Osteoblast (primary cell): Measurements from ENCODE around the gene ATRN. TPM values are rescaled to one million over a fixed set of nuclear protein-coding genes. Genes with fewer than 3 reads are reported as not detected.

Experiments used
- DNase-seq: peaks from one replicate; pipeline ENCODE4 v3.0.0; 2011; ENCODE audit warnings: low spot score, mixed read lengths; ENCODE audit not compliant: insufficient read length; ENCODE audit errors: missing footprints
- H2AFZ ChIP-seq: 2 replicates; pipeline ENCODE4 v1.6.0; 2011; ENCODE audit warnings: mild to moderate bottlenecking, low read length
- H3K27ac ChIP-seq: 2 replicates; pipeline ENCODE4 v1.5.1; 2011; ENCODE audit warnings: mild to moderate bottlenecking, low read depth, low read length, moderate library complexity
- H3K27me3 ChIP-seq: 2 replicates; pipeline ENCODE4 v1.6.0; 2012; ENCODE audit warnings: mild to moderate bottlenecking, control low read depth, inconsistent platforms, low read length, moderate library complexity; ENCODE audit not compliant: insufficient read depth
- H3K36me3 ChIP-seq: 2 replicates; pipeline ENCODE4 v1.5.1; 2011; ENCODE audit warnings: mild to moderate bottlenecking, low read length, control low read depth, moderate library complexity; ENCODE audit not compliant: insufficient read depth
- H3K4me1 ChIP-seq: 2 replicates; pipeline ENCODE4 v1.5.1; 2011; ENCODE audit warnings: mild to moderate bottlenecking, low read length, control low read depth, moderate library complexity; ENCODE audit not compliant: insufficient read depth
- H3K4me2 ChIP-seq: 2 replicates; pipeline ENCODE4 v1.6.0; 2011; ENCODE audit warnings: mild to moderate bottlenecking, low read length; ENCODE audit not compliant: insufficient read depth
- H3K4me3 ChIP-seq: fragments of 200-600 bp; sonication (generic); 3 replicates; pipeline ENCODE4 v1.5.1; 2012; ENCODE audit warnings: mild to moderate bottlenecking, low read length, inconsistent platforms; ENCODE audit not compliant: insufficient read depth
- H3K79me2 ChIP-seq: 2 replicates; pipeline ENCODE4 v1.6.0; 2012; ENCODE audit warnings: mild to moderate bottlenecking, low read length, control low read depth, inconsistent platforms; ENCODE audit not compliant: insufficient read depth
- H3K9me3 ChIP-seq: 2 replicates; pipeline ENCODE4 v1.5.1; 2011; ENCODE audit warnings: low read depth, low read length, control low read depth
- H4K20me1 ChIP-seq: 2 replicates; pipeline ENCODE4 v1.6.0; 2012; ENCODE audit warnings: mild to moderate bottlenecking, low read length, control low read depth; ENCODE audit not compliant: insufficient read depth
- CTCF ChIP-seq: IDR thresholded peaks from 2 replicates; pipeline ENCODE4 v1.5.1; 2011; ENCODE audit warnings: mild to moderate bottlenecking, low read depth, low read length, moderate library complexity; ENCODE audit errors: extremely low read depth
- total RNA-seq: library from RNA; depleted of rRNA; stranded (reverse); fragments of >200 nt; gene quantifications from 2 replicates; pipeline ENCODE4 v1.2.3, GENCODE V29; 2012

The ATRN gene
- total RNA-seq, 1 donor, result 48.1 TPM

GRCh38 chr20:3606021-3606420 is 135.2 kb downstream of the ATRN start:
- no peak overlapping the region for H3K27ac ChIP-seq
- no peaks in the 10 kb centered on the region for H3K79me2 ChIP-seq
- no peak overlapping the region for H2AFZ ChIP-seq
- DNase-seq, result peak; percentile 47
- no peaks in the 10 kb centered on the region for H3K9me3 ChIP-seq
- H3K27me3 ChIP-seq, result no peaks in the 10 kb centered on the region
- no peak overlapping the region for H3K4me2 ChIP-seq
- TF ChIP-seq CTCF, result no peak
- no peaks in the 10 kb centered on the region for H3K4me1 ChIP-seq
- peaks cover 15% of the 10 kb centered on the region for H3K36me3 ChIP-seq
- H4K20me1 ChIP-seq, result no peaks in the 10 kb centered on the region
- no peak overlapping the region for H3K4me3 ChIP-seq

GRCh38 chr20:3611901-3612300 is 141.1 kb downstream of the ATRN start:
- Histone ChIP-seq H3K27me3 (no peaks in the 10 kb centered on the region), H4K20me1 (no peaks in the 10 kb centered on the region), H3K9me3 (no peaks in the 10 kb centered on the region), H2AFZ (no peak overlapping the region), H3K79me2 (no peaks in the 10 kb centered on the region), H3K4me1 (peaks cover 12% of the 10 kb centered on the region), H3K36me3 (no peaks in the 10 kb centered on the region), H3K27ac (no peak overlapping the region), H3K4me3 (no peak overlapping the region), H3K4me2 (no peak overlapping the region)
- no peak for TF ChIP-seq CTCF
- DNase-seq, result peak; percentile 6

- Histone ChIP-seq H3K27me3 (no peaks in the 10 kb centered on the region), H3K9me3 (no peaks in the 10 kb centered on the region), H3K27ac (no peak overlapping the region), H3K79me2 (no peaks in the 10 kb centered on the region), H3K4me1 (peaks cover 12% of the 10 kb centered on the region), H4K20me1 (no peaks in the 10 kb centered on the region), H3K36me3 (no peaks in the 10 kb centered on the region), H2AFZ (no peak overlapping the region), H3K4me2 (no peak overlapping the region), H3K4me3 (no peak overlapping the region)
- TF ChIP-seq CTCF, result peak; percentile 26
- peak; percentile 3 for DNase-seq
These were observed 142.2 kb downstream of the ATRN start for GRCh38 chr20:3612795-3613572.

GRCh38 chr20:3613821-3614440 is 143.1 kb downstream of the ATRN start:
- peak overlapping the region; percentile 49 for H3K27ac ChIP-seq
- peak overlapping the region; percentile 71 for H2AFZ ChIP-seq
- H3K9me3 ChIP-seq, result no peaks in the 10 kb centered on the region
- no peaks in the 10 kb centered on the region for H3K27me3 ChIP-seq
- DNase-seq, result peak; percentile 10
- H3K4me3 ChIP-seq, result peak overlapping the region; percentile 54
- H3K4me1 ChIP-seq, result peaks cover 12% of the 10 kb centered on the region
- H3K36me3 ChIP-seq, result no peaks in the 10 kb centered on the region
- no peak for TF ChIP-seq CTCF
- H3K79me2 ChIP-seq, result no peaks in the 10 kb centered on the region
- H3K4me2 ChIP-seq, result peak overlapping the region; percentile 82
- no peaks in the 10 kb centered on the region for H4K20me1 ChIP-seq
